Measurements from ENCODE around the gene SEMA4F.
"Not testable (repeated sequence)": the region's sequence is repeated elsewhere in the genome, so short reads cannot be mapped to it uniquely, and the experiment has no call there.

The SEMA4F gene

DNA sequence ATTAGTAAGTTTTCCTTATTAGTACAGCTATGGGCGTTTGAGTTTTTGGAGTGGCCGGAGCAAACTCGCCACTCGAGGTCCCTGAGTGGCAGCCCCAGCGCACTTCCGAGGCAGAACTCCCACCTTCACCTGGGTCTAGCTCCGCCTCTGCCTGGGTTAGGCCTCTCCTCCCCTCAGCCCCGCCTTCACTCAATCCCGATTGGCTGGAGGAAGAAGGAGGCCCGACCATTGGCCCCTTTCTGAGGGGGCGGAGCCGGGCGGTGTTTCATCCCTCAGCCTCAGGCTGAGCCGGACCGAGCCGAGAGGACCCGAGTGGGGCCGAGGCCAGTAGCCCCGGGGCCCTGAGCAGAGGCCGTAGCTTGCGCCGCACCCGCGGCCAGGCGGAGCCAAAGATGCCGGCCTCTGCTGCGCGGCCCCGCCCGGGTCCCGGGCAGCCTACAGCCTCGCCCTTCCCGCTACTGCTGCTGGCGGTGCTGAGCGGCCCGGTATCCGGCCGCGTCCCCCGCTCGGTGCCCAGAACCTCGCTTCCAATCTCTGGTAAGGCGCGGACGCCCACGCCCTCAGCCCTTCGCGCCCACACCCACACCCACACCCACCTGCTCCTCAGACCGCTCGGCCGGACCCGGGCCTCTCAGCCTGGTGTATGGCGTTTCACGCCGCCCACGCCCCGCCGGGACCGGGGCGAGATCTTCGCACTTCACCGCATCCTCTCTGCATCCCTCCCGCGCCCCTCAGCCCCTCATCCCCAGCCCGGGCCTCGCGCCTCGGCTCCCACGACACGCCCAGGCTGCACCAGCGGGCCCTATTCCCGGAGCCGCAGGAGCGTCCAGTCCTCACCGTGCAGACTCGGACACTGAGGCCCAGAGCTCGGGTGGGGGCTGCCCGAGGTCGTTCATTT lies at the start of gene SEMA4F:
Gene SEMA4F, plus strand, starts transcription at position 263 of the 898 bp plus-strand sequence. Its CDS starts 130 bp downstream, at position 393.
- DNase-seq = peak; percentile 93

DNA sequence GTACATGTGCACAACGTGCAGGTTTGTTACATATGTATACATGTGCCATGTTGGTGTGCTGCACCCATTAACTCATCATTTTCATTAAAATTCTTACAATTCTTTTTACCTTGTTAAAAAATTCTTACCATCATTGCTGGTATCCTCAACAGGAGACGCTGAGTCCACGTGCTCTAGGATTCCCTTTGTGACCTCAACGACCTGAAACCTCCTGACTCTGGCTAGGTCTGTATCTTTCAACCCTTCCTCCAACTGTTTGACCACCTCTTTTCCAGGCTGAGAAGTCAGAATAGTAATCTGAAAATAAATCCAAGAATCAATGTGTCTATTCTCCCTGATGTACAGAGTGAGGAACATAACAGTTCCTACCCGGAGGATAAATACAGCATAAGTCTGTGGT lies 47.1 kb upstream of the SEMA4F start:
- no peak for DNase-seq

- DNase-seq = no peak
These were observed 36.9 kb upstream of the SEMA4F start for GRCh38 chr2:74617122-74617521.

- no peak for DNase-seq
These were observed 35.5 kb upstream of the SEMA4F start for GRCh38 chr2:74618410-74619083.

DNA sequence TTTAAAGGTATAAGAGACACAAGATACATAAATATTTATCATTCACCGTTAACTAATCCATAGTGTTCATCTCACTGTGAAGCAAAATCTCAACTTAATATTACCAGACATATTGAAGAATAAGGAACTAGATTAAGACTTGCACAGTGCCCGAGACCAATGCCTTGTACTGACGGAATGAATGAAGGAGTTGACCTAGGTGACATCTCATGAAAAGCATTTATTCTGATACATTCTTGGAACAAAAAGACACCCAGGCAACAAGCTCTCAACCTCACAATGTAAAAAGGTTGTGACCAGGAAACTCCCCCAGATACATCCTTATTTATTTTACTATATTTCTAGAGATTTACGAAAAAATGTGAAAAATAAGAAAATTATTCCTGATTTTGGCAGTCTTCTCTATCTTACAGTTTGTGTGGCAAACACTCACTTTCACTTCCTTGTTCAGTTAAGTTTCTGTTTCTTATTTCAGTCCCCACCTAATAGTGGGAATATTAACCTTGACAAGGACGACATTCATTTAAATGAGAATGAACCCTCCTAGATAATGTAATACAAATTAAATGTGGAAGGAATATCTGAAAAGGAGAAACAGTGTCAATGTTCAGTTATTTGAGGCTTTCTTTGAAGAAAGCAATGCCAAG lies 34.3 kb upstream of the SEMA4F start:
- no peak for DNase-seq

DNA sequence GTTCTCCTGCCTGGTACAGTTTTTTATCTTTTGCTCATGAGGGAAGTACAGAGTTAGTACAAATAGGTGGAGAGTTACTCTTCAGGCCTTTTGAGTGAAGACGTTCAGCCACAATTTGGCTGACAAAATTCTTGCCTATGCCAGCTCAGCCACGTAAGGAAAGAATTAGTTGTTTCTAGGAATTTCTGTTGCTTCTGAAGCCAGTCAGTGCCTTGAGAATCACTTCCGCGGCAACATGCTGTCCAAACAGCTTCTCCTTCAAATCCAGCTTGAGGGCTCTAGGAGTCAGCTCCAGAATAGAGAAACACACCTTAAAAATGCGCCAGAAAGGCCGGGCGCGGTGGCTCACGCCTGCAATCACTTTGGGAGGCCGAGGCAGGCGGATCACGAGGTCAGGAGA lies 33.4 kb upstream of the SEMA4F start:
- DNase-seq = no peak

DNA sequence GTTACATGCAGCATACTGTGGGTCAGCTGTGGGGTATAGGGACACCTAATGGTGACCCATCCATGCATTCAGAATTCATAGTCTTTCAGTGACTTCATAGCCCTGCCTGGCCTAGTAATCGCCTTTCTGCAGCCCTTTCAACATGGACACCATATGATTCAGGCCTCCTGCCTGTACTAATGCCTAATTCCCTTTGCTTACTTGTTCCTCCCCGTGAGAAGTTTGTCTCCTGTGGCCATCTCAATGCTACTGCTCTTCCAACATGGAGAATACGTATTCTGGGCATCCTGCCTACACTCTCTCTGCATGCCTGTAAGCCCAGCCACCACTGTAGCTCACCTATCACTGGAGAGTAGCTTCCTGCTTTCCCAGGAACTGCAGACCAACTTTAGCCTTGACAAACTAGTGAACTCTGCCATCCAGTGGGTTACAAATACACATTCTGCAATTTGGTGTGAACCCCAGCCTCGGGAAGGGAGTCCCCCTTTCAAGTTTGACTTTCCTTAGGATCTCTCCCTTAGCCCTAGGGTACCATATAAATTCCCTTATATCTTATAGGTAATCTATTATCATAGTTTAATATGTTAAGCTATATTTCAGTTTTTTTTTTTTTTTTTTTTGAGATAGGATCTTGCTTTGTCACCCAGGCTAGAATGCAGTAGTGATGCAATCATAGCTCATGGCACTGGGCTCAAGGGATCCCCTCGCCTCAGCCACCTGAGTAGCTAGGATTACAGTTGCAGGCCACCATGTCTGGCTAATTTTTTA lies 28.2 kb upstream of the SEMA4F start:
- no peak for DNase-seq

GRCh38 chr2:74628538-74629105 lies 25.4 kb upstream of the SEMA4F start:
- no peak for DNase-seq

- DNase-seq = not testable (repeated sequence)
These were observed 23.6 kb upstream of the SEMA4F start for GRCh38 chr2:74630454-74630853.

DNA sequence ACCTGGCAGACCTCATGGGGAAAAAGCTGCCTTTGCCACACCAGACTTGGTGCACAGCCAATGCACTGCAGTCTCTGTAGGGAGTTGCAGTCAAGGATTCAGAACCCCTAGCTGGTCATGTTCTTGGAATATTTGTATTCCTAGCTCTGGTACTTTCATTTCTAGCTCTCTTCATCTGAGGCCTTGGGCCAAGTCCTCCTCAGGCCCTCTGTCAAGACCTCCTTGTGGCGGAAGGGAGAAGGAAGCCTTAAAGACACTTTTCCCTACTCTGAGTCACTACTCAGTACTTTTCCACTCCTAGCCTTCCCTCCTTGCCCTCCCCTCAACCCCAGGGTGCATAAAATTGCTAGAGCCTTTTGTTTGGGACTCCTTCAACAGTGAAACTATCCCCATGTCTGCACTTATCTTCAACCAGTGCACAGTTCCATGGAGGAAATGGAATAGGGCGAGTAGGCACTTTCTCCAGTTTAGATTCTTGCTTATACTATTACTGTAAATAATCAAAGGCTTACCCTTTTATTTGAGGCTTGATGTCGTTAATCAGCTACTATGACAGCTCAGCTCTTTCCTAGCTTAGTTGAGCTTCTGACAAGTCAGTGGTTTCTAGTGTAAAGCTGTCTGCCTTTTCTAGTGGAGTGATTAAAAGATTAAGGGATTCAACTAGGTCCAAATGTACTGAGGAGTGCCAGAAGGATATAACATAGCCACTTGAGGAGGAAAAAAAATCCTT lies 21.7 kb upstream of the SEMA4F start:
- DNase-seq = no peak

- no peak for DNase-seq
These were observed 21.1 kb upstream of the SEMA4F start for GRCh38 chr2:74632939-74633312.

- no peak for DNase-seq
These were observed 14.5 kb upstream of the SEMA4F start for GRCh38 chr2:74639550-74639949.

GRCh38 chr2:74645344-74645743 lies 8.7 kb upstream of the SEMA4F start:
- no peak for DNase-seq

- no peak for DNase-seq
These were observed 7.8 kb upstream of the SEMA4F start for GRCh38 chr2:74646201-74646600.

GRCh38 chr2:74646834-74647482 lies 7.1 kb upstream of the SEMA4F start:
- DNase-seq = no peak

DNA sequence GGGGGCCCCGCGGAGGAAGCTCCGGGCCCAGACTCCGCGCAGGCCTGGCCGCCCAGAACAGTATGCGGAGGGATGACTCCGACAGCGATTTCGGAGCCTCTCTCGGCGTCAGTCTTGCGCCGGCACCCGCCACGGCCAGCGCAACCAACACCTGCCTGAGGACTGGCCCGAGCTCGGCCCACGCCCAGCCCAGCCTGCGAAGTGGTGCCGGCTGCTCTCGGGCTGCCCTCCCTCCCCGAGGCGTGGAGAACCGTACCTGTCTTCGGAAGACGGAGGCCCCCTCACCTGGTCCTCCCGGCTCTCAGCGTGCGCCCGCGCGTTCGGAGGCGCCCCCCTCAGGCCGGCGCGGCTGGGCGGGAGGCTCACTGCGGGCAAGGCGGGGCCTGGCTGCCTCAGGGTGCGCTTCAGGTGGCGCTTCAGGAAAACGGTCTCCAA lies 6.0 kb upstream of the SEMA4F start, which contains the start of gene M1AP:
Gene M1AP, minus strand, starts transcription at position 322 of the 435 bp plus-strand sequence. CDS start 8,055 bp downstream, outside the sequence.
- DNase-seq = no peak

GRCh38 chr2:74653589-74653984 lies 460 bp upstream of the SEMA4F start:
- no peak for DNase-seq

GRCh38 chr2:74655579-74655978 lies 1.5 kb downstream of the SEMA4F start:
- DNase-seq = no peak

GRCh38 chr2:74658516-74658915 lies 4.5 kb downstream of the SEMA4F start:
- DNase-seq = no peak

DNA sequence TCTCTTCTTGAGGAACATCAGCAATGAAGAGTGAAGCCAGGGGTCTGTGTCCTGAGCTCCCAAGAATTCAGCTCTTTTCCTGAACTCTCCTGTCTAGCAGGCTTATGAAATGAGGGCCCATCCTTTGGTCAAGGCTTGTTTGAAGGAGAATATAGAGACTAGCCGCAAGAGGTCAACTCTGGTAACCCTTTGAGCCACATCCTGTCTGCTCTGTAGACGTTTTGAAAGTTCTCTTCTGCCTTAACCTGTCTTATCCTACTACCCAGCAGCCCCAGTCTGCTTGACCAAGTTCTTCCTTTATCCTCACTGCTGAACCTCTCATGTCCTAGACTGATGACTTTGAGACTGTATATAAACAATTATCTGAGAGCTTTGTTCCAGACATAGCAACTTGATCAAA lies 5.4 kb downstream of the SEMA4F start:
- no peak for DNase-seq

DNA sequence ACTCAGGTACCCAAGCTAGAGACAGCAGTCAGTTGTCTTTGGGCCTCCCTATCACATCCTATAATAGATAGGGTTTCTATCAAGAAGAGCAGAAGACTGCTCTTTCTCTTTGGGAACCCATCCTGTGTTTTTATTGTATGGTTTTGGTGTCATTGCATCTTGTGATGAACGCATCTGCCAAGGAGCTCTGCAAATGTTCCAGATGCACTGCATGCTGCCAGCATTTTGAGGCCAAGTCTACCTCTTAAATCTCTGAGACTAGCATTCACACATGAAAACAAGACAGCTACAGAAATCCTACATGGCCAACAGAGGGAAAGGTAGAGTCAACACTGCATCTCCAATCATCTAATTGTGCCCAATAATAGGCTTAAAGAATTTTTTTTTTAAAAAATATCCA lies 14.0 kb downstream of the SEMA4F start:
- no peak for DNase-seq
